Left colon (tissue), 2 donors: ENCODE measurements around the gene COPG1. TPM values are rescaled to one million over a fixed set of nuclear protein-coding genes. Genes with fewer than 3 reads are reported as not detected.

Source experiments
- ATAC-seq: fragments of 200-7000 bp; cut with Tn5 transposase; one replicate; pipeline ENCODE4 v1.9.1; 2020; ENCODE audit warnings: mild to moderate bottlenecking, moderate library complexity
- DNase-seq, 2 donors: peaks; one replicate each; pipeline ENCODE4 v3.0.0-alpha.2; 2020
- intact Hi-C, 2 donors: fragments of 100-400 bp; cut with DNase I in 1 of 2; cut with micrococcal nuclease in 1 of 2; formaldehyde crosslinking; loops; one replicate each; pipeline versions ENCODE4 v1.11.2 to v1.14.0; 2022; cut with DNase I, micrococcal nuclease
- total RNA-seq, 2 donors: library from RNA; stranded (reverse); fragmentation: NEBNext Ultra II Directional; extraction: Animal tissue kit (Norgen Biotek cat#: 25700); gene quantifications; one replicate each; pipeline ENCODE4 v1.2.1, GENCODE V29; 2021
- donor health status: DM: no; HTN: no; CAD: no.
- donor health status: DM: yes; HTN: yes; CAD: no.

COPG1 gene
- total RNA-seq, 2 donors from 2014 or later: 240 to 307 TPM

DNA sequence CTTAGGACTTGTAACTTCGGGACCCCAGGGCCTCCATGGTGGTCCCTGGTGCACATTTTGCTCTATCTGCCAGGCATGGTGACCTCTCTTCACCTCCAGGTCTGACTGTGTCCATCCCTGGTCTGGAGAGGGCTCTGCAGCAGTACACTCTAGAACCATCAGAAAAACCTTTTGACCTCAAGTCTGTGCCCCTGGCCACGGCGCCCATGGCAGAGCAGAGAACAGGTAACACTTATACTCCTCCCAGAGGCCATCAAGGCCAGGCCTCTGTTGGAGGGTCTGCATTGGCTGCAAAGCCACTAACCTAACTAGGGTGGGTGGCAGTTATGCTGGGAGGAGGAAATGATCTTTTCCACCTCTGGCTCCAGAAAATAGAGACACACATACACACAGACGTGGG is 19.0 kb downstream of the COPG1 start:
- ATAC-seq: no peak
- intact Hi-C loops: no loop called here
- DNase-seq: no peak

DNA sequence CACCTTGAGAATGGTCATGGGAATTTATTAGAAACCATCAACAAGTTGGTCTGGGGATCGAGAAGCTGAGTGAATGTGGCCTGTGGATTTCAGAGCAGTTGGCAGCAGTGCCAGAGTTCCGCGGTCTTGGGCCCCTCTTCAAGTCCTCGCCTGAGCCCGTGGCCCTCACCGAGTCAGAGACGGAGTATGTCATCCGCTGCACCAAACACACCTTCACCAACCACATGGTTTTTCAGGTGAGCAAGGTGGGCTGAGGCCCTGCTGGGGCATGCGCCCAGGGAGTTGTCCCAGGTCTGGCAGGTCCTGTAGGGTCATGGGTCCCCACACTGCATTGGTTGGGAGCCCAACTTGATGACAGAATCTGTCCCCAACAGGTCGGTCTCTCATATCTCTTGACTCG is 22.3 kb downstream of the COPG1 start:
- intact Hi-C loops: no loop called here
- no peak for DNase-seq
- ATAC-seq: no peak

DNA sequence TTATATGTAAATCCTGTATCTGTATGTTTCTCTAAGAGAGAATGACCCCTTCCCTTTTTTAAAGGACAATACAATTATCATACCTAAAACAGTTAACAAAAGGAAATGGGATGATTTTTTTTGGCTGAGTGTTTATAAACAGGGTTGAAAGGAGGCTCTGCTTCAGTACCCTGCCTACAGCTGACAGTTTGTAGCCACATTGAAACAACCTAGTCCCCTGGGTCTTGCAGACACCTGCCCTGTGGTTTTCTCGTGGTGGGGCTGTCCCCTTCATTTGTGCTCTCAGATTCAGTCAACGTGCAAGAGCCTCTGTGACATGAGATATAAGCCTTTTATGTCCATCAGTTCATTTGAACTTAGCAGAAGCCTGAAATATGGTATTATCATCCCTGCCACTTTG is 27.0 kb downstream of the COPG1 start:
- no peak for ATAC-seq
- DNase-seq: no peak
- intact Hi-C loops: no loop called here

DNA sequence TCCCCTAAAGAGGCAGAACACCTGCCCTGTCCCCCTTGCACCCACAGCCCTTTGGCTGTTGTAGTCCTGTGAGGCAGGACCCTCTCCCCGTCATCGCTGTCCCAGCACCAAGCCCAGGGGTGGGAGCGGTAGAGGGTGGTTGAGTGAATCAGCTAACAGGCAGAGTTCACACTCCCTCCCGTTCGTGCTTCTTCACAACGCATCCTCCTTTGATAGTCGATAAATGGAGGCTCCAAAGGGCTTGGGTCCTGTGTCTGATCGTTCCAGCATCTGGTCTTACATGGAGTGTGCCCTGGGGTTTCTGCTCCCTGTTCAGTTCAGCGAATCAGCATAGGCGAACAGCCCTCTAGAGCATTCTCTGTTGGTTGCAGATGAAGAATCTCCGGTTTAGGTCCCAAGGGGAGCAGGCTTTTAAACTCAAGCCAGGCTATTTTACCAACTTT is 28.4 kb downstream of the COPG1 start:
- intact Hi-C loops: no loop called here
- DNase-seq (peak in 1 of 2 donors; percentile 12), ATAC-seq (no peak)

DNA sequence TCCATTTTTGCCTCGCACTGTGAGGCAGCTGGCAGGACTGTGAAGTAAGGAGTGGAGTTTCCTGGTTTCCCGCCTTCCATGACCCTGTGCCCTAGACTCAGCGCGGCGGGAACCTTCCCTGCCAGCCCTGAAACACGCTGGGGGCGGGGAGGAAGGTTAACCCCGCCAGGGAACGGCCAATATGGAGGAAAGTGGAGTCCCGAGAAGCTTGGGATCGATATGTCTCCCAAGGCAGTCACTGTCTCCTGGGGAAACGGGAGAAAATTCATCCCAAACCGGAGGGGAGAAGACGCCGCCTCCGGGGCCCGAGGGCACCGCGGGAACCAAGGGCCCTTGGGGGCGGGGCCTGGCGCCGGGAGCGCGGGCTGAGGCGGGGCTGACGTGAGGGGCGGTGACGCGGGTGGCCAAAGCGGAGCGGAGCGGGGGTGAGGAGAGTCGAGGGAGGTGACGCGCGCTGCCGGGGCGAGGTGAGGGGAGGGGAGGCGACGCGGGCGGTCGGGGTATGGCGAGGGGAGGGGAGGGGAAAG is 29.1 kb downstream of the COPG1 start, which contains the start of gene HMCES:
Gene HMCES, plus strand, starts transcription at position 432 of the 527 bp plus-strand sequence. CDS start 863 bp downstream, outside the sequence.
- intact Hi-C loops: no loop called here
- ATAC-seq (peak; percentile 93), DNase-seq (peak; percentile 94 to 96)

DNA sequence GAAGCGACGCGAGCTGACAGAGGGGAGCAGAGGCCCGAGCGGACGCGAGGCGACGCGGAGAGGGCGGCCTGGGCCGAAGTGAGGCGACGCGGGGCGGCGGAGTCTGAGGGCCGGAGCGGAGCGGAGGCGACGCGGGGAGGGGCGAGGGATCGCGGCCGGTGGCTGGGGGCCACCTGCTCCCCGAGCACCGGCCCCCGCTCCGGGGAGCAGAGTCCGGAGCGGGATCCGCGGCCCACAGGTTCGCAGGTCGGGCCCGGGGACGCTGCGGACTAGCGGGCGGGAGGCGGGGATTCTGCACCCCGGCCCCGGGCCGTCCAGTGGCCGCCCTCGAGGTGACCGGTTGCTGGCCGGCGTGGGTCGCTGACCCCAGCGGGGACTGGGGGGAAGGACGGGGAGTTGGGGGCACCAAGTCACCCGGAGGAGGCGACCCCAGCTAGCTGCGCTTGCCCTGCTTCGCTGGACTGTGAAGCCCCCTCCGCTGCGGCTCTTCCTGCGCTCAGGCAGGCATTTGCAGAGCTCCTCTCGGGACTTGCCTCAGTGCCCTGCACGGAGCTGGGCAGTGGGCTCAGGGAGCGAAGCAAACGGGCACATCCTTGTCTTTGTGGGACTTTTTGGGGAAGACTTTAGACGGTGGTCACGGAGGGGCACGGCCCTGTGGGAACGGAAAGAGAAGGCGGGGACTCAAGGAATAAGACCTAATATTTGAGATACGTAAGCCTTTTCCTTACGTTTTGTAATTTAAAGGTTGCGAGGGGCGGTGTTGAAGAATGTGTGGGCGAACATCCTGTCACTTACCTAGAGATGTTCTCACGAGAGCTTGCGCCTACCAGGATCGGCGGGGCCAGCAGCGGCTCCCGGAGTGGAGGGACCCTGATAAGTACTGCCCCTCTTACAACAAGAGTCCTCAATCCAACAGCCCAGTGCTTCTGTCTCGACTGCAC is 29.8 kb downstream of the COPG1 start:
- intact Hi-C loops: no loop called here
- DNase-seq: peak in 1 of 2 donors; percentile 49
- ATAC-seq: peak; percentile 54

DNA sequence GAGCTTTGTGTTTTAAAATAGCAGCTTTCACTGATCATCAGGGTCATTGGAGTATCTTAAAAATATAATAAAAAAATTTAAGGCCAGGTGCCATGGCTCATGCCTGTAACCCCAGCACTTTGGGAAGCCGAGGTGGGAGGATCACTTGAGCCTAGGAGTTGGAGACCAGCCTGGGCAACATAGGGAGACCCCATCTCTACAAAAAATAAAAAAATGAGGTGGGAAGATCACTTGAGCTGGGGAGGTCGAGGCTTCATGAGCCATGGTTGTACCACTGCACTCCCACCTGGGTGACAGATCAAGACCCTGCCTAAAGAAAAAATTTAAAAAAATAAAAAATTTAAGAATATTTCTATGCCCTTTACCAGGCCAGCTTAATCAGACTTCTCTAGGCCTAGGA is 30.8 kb downstream of the COPG1 start:
- DNase-seq (no peak), ATAC-seq (no peak)
- intact Hi-C loops: no loop called here

GRCh38 chr3:129281726-129282125 is 32.3 kb downstream of the COPG1 start:
- ATAC-seq (no peak), DNase-seq (no peak)
- intact Hi-C loops: no loop called here

DNA sequence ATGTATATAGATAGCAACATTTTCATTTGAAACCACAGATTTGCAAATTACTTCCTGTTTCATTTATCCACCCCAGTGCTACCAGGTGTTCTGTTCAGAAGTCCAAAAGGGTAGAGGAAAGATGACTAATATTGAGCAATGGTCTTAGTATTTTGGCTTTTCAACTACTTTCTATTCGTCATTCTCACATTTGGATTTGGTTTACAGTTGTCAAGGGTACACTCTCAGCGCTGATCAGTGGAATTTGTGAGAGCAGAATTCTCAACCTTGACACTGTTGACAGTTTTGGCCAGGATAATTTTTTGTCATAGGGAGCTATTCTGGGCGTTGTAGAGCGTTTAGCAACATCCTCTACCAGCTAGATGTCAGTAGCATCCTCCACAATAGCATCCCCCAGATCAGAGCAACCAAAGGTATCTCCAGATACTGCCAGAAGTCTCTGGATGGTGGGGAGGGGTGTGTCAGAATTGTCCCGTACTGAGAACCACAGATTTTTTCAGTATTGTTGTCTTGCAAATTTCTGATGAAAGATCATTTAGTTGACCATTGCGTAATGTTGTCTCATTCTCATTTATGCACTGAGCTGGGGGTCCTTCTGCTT is 33.4 kb downstream of the COPG1 start:
- DNase-seq: no peak
- ATAC-seq: no peak
- intact Hi-C loops: no loop called here

DNA sequence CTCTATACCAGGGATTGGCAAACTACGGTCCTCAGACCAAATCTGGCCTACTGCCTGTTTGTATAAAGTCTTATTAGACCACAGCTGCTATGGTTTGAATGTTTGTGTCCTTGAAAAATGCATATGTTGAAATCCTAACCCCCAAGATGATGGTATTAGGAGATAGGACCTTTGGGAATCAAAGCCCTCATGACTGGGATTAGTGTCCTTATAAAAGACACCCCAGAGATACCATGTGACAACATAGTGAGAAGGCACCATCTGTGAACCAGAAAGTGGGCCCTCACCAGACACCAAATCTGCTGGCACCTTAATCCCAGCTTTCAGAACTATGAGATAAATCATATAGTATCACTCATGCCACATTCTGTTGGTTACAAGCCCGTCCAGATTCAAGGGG is 36.7 kb downstream of the COPG1 start:
- DNase-seq (no peak), ATAC-seq (no peak)
- intact Hi-C loops: no loop called here

- ATAC-seq (no peak), DNase-seq (no peak)
- intact Hi-C loops: no loop called here
Observed at GRCh38 chr3:129288446-129288845, 39.0 kb downstream of the COPG1 start.

DNA sequence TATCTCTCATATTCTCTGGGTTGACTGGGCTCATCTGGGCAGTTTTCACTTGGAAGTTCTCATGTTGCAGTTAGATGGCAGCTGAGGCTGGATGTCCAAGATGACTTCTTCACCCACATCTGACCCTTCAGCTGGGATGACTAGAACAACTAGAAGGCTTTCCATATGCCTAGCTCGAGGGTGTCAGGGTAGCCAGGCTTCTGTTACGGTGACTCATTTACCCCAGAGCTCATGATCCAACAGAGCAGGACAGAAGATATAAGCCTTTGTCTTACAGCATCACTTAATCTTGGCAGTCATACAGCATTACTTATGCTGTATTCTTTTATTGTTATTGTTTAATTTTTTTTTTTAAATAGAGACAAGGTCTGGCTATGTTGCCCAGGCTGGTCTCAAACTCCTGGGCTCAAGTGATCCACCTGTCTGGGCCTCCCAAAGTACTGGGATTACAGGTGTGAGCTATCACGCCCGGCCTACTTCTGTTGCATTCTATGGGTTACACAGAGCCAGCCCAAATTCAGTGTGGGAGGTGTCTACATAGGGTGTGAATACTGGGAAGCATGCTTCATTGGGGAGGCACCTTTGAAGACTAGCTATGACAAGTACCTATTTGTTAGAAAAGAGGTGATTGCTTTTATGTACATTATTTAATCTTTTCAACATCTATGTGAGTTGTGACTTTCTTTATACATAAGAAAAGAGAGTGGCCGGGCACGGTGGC is 40.0 kb downstream of the COPG1 start:
- intact Hi-C loops: no loop called here
- DNase-seq (no peak), ATAC-seq (no peak)

DNA sequence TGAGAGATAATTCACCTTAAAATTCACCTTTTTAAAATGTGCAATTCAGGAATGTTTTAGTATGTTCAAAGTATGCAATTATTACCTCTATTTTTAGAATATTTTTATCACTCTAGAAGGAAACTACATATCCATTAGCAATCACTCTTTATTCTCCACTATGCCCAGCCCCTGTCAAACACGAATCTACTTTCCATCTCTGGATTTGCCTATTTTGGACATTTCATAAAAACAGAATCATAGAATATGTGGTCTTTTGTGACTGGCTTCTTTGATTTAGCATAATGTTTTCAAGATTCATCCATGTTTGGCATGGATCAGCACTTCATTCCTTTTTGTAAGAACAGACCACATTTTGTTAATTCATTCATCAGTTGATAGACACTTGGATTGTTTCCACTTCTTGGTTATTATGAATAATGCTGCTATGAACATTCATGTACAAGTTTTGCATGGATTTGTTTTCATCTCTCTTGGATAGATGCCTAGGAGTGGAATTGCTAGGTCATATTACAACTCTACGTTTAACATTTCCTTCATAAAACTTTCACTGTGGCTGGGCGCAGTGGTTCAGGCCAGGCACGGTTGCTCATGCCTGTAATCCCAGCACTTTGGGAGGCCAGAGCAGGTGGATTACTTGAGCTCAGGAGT is 42.0 kb downstream of the COPG1 start:
- DNase-seq (no peak), ATAC-seq (no peak)
- intact Hi-C loops: no loop called here

DNA sequence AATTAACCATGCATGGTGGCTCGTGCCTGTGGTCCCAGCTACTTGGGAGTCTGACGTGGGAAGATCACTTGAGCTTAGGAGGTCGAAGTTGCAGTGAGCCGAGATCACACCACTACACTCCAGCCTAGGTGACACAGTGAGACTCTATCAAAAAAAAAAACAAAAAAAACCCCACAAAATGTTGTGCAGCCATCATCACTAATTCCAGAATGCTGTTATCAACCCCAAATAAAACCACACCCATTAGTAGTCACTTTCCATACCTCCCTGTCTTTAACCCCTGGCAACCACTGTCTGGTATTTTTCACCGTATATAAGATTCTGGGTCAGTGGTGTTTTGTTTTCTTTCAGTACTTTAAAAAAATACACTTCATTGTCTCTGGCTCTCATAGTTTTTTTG is 45.9 kb downstream of the COPG1 start:
- ATAC-seq (no peak), DNase-seq (no peak)
- intact Hi-C loops: no loop called here

DNA sequence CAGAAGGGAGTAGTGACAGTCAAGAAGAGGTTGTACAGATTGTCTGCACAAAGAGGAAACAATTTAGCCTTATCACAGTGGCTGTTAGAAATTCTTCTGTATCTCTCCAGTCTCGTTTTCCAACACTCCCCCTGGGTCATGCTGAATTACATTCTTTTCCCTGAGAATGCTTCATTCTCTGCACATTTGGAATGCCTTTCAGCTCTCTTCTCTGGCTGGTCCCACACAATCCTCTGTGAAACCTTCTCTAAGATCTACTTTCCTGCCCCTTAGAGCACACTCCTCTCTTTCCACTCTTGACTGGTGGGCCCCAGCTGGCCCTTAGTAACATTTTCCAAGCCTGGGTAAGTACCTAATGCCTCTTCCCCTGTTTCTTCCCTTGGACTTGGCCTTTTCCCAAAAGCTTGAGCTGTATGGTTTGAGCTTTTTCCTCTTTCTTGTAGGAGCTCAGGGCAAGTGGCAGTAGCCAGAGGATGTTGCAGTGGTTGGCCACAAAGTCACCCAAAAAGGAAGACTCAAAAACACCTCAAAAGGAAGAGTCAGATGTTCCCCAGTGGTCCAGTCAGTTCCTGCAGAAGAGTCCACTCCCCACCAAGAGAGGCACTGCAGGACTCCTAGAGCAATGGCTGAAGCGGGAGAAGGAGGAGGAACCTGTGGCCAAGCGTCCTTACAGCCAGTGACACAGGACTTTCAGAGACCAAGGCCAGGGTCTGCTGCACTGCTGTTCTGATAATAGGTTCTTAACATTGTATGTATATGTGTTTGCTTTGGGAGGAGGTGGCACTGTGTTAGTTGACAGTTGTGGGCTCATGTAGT is 54.9 kb downstream of the COPG1 start:
- DNase-seq (no peak), ATAC-seq (no peak)
- intact Hi-C loops: no loop called here

DNA sequence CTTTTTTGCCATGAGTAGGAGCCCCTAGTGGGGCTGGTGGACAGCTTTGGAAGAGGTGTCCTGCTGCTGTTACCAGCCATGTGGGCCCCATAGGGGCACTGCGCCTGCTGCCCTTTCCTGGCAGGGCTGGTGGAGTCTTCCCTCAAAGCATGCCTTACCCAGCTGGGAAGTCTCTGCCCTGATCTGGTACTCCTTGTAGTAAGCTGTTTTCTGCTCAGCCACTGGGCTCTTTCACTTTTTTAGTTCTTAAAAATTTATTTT is 55.5 kb downstream of the COPG1 start:
- intact Hi-C loops: no loop called here
- ATAC-seq (no peak), DNase-seq (no peak)

DNA sequence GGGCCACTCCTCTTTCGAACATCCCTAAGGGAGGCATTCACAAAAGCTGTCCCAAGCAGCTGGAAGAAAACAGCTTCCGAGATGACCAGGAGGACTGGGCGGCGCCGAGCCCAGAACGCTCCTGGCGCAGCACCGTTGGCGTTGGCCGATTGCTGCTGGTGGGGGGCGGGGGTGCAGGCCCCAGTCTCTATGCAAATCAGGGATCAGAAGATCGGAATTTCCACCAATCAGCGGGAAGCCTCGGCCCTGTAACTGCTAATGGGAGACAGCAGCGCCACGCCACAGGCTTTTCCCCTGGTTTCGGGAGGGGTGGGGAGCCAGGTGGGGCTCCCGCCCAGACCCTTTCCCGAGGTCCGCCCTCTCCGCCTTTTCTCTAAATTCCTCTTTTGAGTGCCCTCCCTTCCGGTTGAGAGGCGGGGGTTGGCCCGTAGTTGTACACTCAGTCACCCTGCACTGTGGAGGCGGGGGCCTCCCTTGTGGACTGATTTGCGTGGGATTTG is 56.2 kb downstream of the COPG1 start:
- intact Hi-C loops: no loop called here
- ATAC-seq: peak; percentile 37
- DNase-seq: peak; percentile 52 to 76

GRCh38 chr3:129308636-129309035 is 59.2 kb downstream of the COPG1 start:
- DNase-seq: no peak
- intact Hi-C loops: no loop called here
- no peak for ATAC-seq
